Measurements from ENCODE around the gene DSC3.

DNA sequence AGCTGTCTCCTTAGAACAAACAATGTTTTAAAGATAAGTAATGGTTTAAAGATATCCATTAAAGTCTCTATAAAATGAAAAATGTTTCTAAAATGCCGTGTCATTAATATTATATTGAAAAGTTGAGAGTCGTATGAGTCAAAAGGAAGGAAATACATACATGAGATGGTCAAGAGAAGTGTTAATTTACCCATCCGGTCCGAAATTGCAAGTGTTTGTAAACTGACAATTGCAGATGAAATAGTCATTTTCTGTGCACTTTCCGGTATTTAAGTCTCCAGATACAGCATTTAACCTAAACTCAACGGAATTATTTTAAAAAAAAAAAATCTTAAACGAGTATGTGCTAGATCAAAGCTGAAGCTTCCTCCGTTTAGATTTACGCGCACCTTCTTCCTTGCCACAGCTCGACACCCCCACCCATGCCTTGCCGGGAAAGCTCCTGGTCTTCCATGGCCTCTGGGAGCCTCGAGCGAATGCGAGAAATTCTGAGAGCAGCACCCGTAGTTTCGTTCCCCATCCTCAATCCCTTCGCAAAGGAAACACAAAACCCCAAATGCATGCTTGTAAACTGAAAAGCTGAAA lies 1.8 kb downstream of the DSC3 start:
- TF ChIP-seq EP300 (IDR thresholded peaks at IDR 0.05; ENCODE audit: borderline replicate concordance) (no peak), RAD21 (IDR thresholded peaks at IDR 0.05; ENCODE audit: low read depth) (no peak), FOXM1 (IDR thresholded peaks at IDR 0.05; ENCODE audit: borderline replicate concordance, low read depth) (no peak), EGR1 (IDR thresholded peaks at IDR 0.05) (no peak), CREB1 (IDR thresholded peaks at IDR 0.05; ENCODE audit: low read depth) (no peak), REST (IDR thresholded peaks at IDR 0.05; ENCODE audit: low read depth) (no peak), CEBPB (IDR thresholded peaks at IDR 0.05) (no peak)
